H1 (cell line): Measurements from ENCODE around the gene PDE4B. TPM values are rescaled to one million over a fixed set of nuclear protein-coding genes. Genes with fewer than 3 reads are reported as not detected.

Experiments
- KDM4A ChIP-seq: IDR thresholded peaks from one replicate; pipeline ENCODE4 v1.7.1; 2012; ENCODE audit warnings: low read depth, mild to moderate bottlenecking, moderate library complexity, low read length, inconsistent platforms; ENCODE audit not compliant: severe bottlenecking
- RNF2 ChIP-seq: fragments of 200-900, 300-1000 bp; sonication (generic); IDR thresholded peaks from 2 replicates; pipeline ENCODE4 v1.7.1; 2016; ENCODE audit warnings: borderline replicate concordance, low read depth, mild to moderate bottlenecking, antibody characterized with exemption, low read length; ENCODE audit not compliant: poor library complexity, severe bottlenecking; ENCODE audit errors: missing control alignments
- SIX5 ChIP-seq: IDR thresholded peaks from 2 replicates; pipeline ENCODE4 v1.6.1; 2011; ENCODE audit warnings: mild to moderate bottlenecking, low read depth, low read length
- polyA plus RNA-seq, 7 experiments: library from polyadenylated mRNA; depleted of rRNA in 3 of 7; stranded (reverse) in 5 of 7; unstranded in 2 of 7; fragments of >200 nt in 5 of 7; fragments of 200-250 nt in 2 of 7; gene quantifications; 1 replicate in 5 of 7; 2 replicates in 1 of 7; 4 replicates in 1 of 7; pipeline versions ENCODE4 v1.2.1 to v1.2.3, GENCODE V29; 2011 to 2013; ENCODE audit warnings: missing spikeins in 2 of 7, mixed read lengths in 2 of 7
- total RNA-seq: library from RNA; stranded (reverse); fragmentation: NEBNext Ultra II Directional; extraction: Animal tissue kit (Norgen Biotek cat#: 25700); gene quantifications from 2 replicates; pipeline ENCODE4 v1.2.1, GENCODE V29; 2021

PDE4B gene
- total and polyA plus RNA-seq, 2 of the 8 experiments (the other 6 are each of a cell fraction or from before 2014, with no cell fraction given), result 5.0 to 15.1 TPM

DNA sequence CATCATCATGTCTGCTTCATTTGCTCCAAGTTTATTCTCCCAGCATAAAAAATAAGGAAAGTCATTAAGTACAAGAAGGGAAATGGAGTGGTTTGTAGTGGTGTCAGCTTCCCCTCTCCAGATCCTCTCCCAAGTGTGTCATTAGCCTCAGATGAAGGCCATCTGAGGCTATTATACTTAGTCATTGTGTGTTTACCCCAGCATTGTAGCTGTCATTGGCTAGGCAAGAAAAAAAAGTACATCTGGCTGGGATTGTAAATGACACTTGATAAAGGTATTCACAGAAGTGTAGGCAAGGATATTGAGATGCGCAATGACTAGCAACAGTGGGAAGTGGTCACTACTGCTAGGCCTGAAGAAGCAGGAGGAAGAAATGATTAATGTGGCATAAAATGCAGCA is 424.3 kb downstream of the PDE4B start (continued):
- TF ChIP-seq KDM4A (no peak), RNF2 (no peak), SIX5 (no peak)
